ENCODE results near the gene STK38L.

DNA sequence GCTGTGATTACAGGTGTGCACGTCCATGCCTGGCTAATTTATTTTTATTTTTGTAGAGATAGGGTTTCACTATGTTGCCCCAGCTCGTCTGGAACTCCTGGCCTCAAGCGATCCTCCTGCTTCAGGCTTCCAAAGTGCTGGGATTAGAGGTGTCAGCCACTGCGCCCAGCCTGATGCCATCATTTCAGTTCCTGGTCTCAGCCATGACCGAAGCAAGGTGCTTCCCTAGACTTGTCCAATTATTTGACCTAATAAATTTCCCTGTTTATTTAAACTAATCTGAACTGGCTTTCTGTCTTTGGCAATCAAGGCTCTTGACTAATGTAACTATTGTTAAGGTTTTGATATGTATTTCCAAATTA is 24.4 kb upstream of the STK38L start:
- TF ChIP-seq POLR2A (IDR thresholded peaks at IDR 0.05), result no peak
- TF ChIP-seq, protein P1, sequence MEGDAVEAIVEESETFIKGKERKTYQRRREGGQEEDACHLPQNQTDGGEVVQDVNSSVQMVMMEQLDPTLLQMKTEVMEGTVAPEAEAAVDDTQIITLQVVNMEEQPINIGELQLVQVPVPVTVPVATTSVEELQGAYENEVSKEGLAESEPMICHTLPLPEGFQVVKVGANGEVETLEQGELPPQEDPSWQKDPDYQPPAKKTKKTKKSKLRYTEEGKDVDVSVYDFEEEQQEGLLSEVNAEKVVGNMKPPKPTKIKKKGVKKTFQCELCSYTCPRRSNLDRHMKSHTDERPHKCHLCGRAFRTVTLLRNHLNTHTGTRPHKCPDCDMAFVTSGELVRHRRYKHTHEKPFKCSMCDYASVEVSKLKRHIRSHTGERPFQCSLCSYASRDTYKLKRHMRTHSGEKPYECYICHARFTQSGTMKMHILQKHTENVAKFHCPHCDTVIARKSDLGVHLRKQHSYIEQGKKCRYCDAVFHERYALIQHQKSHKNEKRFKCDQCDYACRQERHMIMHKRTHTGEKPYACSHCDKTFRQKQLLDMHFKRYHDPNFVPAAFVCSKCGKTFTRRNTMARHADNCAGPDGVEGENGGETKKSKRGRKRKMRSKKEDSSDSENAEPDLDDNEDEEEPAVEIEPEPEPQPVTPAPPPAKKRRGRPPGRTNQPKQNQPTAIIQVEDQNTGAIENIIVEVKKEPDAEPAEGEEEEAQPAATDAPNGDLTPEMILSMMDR (IDR thresholded peaks at IDR 0.05), result no peak
